ENCODE measurements around the gene WFDC8.

GRCh38 chr20:45508068-45508886 is 70.8 kb downstream of the WFDC8 start:
- TF ChIP-seq CTCF (IDR thresholded peaks at IDR 0.05; ENCODE audit: low read depth, low read length, missing input control): no peak
- no peak for TF ChIP-seq JUND (IDR thresholded peaks at IDR 0.05)
- no peak for TF ChIP-seq ZBTB33 (IDR thresholded peaks at IDR 0.05)

Data from liver (tissue), 3 donors.